Astrocyte (in vitro differentiated cells and primary cell): Measurements from ENCODE around the gene CHCHD6. TPM values are rescaled to one million over a fixed set of nuclear protein-coding genes. Genes with fewer than 3 reads are reported as not detected.

Experiments
- DNase-seq: peaks from one replicate; pipeline ENCODE4 v3.0.0-alpha.2; 2010; ENCODE audit warnings: low read depth
- FAIRE-seq: peaks from 2 replicates; lab custom pipeline; 2011; peaks lifted over from hg19 to GRCh38; lab: Jason Lieb, UNC
- H2AFZ ChIP-seq: 2 replicates; pipeline ENCODE4 v1.6.0; 2012; ENCODE audit warnings: low read depth, low read length, inconsistent platforms
- H3K27ac ChIP-seq: 2 replicates; pipeline ENCODE4 v1.5.1; 2011; ENCODE audit warnings: low read depth, low read length, inconsistent platforms
- H3K27me3 ChIP-seq: 2 replicates; pipeline ENCODE4 v1.6.0; 2011; ENCODE audit warnings: low read length, inconsistent platforms; ENCODE audit not compliant: insufficient read depth
- H3K36me3 ChIP-seq: 2 replicates; pipeline ENCODE4 v1.5.1; 2011; ENCODE audit warnings: low read length, inconsistent platforms; ENCODE audit not compliant: insufficient read depth
- H3K4me1 ChIP-seq: 2 replicates; pipeline ENCODE4 v1.5.1; 2011; ENCODE audit warnings: low read length, inconsistent platforms; ENCODE audit not compliant: insufficient read depth
- H3K4me2 ChIP-seq: 2 replicates; pipeline ENCODE4 v1.6.0; 2012; ENCODE audit warnings: low read length, inconsistent platforms
- H3K4me3 ChIP-seq: 2 replicates; pipeline ENCODE4 v1.5.1; 2011; ENCODE audit warnings: low read depth, mild to moderate bottlenecking, low read length, inconsistent platforms; ENCODE audit not compliant: insufficient read depth
- H3K79me2 ChIP-seq: 2 replicates; pipeline ENCODE4 v1.6.0; 2012; ENCODE audit warnings: mild to moderate bottlenecking, low read length, inconsistent platforms; ENCODE audit not compliant: insufficient read depth
- H3K9ac ChIP-seq: 2 replicates; pipeline ENCODE4 v1.6.0; 2012; ENCODE audit warnings: mild to moderate bottlenecking, low read length, inconsistent platforms
- H3K9me3 ChIP-seq: 2 replicates; pipeline ENCODE4 v1.5.1; 2012; ENCODE audit warnings: low read depth, mild to moderate bottlenecking, low read length, inconsistent platforms; ENCODE audit not compliant: insufficient read depth
- H4K20me1 ChIP-seq: 2 replicates; pipeline ENCODE4 v1.6.0; 2012; ENCODE audit warnings: low read length, inconsistent platforms; ENCODE audit not compliant: insufficient read depth
- H3K27ac Mint-ChIP-seq: one replicate; pipeline ENCODE4 v1.8.0; 2021; ENCODE audit warnings: mild to moderate bottlenecking, mixed read lengths; ENCODE audit not compliant: unreplicated experiment
- H3K27me3 Mint-ChIP-seq: one replicate; pipeline ENCODE4 v1.8.0; 2021; ENCODE audit warnings: low read depth, mixed read lengths; ENCODE audit not compliant: unreplicated experiment
- H3K36me3 Mint-ChIP-seq: one replicate; pipeline ENCODE4 v1.8.0; 2021; ENCODE audit warnings: low read depth, mixed read lengths; ENCODE audit not compliant: unreplicated experiment
- H3K4me1 Mint-ChIP-seq: one replicate; pipeline ENCODE4 v1.8.0; 2021; ENCODE audit warnings: low read depth, mixed read lengths; ENCODE audit not compliant: unreplicated experiment
- H3K4me3 Mint-ChIP-seq: one replicate; pipeline ENCODE4 v1.8.0; 2021; ENCODE audit warnings: mild to moderate bottlenecking, moderate library complexity, mixed read lengths; ENCODE audit not compliant: unreplicated experiment
- H3K9me3 Mint-ChIP-seq: one replicate; pipeline ENCODE4 v1.8.0; 2021; ENCODE audit warnings: mild to moderate bottlenecking, mixed read lengths; ENCODE audit not compliant: unreplicated experiment
- EZH2 ChIP-seq: IDR thresholded peaks from 2 replicates; pipeline ENCODE4 v1.6.1; 2012; ENCODE audit warnings: mild to moderate bottlenecking, low read length, inconsistent platforms; ENCODE audit not compliant: insufficient read depth
- total RNA-seq: library from RNA; stranded (reverse); gene quantifications from 2 replicates; pipeline ENCODE4 v1.2.1, GENCODE V29; 2021
- TF ChIP-seq, protein P1 (sequence below): IDR thresholded peaks from 2 replicates; pipeline ENCODE4 v1.5.1; 2011; ENCODE audit warnings: low read depth, mild to moderate bottlenecking, inconsistent platforms, low read length, moderate library complexity; ENCODE audit not compliant: insufficient read depth

Gene CHCHD6
- total RNA-seq, 1 donor from 2014 or later, result 21.1 TPM

DNA sequence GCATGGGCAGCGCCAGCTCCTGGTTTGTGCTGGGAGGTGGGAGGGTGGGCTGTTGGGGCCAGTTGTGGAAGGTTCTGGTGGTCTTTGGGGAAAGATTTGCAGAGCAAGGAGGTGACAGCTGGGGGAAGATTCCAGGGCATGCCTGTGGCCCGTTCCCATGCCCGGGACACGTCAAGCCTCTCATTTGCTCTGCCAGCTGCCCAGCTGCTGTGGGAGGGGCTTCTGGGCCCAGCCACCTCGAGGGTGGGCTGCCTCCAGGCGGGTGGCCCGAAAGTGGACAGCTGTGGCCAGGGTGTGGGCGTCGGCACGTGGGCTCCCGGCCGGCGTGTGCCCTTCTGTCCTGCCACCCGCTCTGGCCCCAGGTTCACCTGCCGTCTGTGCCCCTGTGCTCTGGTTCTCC is 296.1 kb downstream of the CHCHD6 start:
- peaks cover 8% of the 10 kb centered on the region for H3K4me1 Mint-ChIP-seq
- Histone ChIP-seq H3K79me2 (peaks cover 72% of the 10 kb centered on the region), H3K4me1 (peaks cover 26% of the 10 kb centered on the region), H3K4me2 (no peak overlapping the region), H3K9ac (no peak overlapping the region), H3K9me3 (no peaks in the 10 kb centered on the region), H3K4me3 (no peak overlapping the region), H3K27ac (no peak overlapping the region), H4K20me1 (peaks cover 39% of the 10 kb centered on the region), H2AFZ (no peak overlapping the region), H3K27me3 (no peaks in the 10 kb centered on the region), H3K36me3 (no peaks in the 10 kb centered on the region)
- no peak for TF ChIP-seq EZH2
- no peak overlapping the region for H3K4me3 Mint-ChIP-seq
- H3K9me3 Mint-ChIP-seq, result no peaks in the 10 kb centered on the region
- no peaks in the 10 kb centered on the region for H3K27me3 Mint-ChIP-seq
- no peak for DNase-seq
- H3K36me3 Mint-ChIP-seq, result no peaks in the 10 kb centered on the region
- FAIRE-seq, result no peak
- H3K27ac Mint-ChIP-seq, result no peak overlapping the region

DNA sequence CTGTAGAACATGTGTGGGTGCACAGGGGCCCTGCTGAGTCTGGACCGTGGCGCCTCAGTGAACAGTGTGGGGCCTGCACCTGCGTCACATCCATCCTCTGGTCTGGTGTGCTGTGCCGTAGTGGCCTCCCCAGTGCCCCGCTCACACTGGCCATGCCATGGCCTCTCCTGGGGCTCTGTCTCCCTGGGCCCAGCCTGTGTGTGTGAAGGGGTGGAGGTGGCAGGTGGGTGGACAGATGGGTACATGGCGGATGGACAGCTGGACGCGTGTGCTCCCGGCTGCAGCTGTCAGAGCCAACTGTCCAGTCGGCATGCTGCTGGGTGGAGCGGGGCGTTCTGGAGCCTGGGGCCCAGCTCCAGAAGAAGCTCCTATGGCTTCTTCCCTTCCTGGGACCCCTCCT is 296.7 kb downstream of the CHCHD6 start:
- no peak for FAIRE-seq
- Histone ChIP-seq H3K4me1 (peaks cover 28% of the 10 kb centered on the region), H3K27ac (no peak overlapping the region), H3K27me3 (no peaks in the 10 kb centered on the region), H3K9ac (no peak overlapping the region), H3K79me2 (peaks cover 65% of the 10 kb centered on the region), H3K9me3 (no peaks in the 10 kb centered on the region), H3K4me2 (no peak overlapping the region), H4K20me1 (peaks cover 32% of the 10 kb centered on the region), H3K4me3 (no peak overlapping the region), H3K36me3 (no peaks in the 10 kb centered on the region), H2AFZ (no peak overlapping the region)
- H3K36me3 Mint-ChIP-seq, result no peaks in the 10 kb centered on the region
- H3K9me3 Mint-ChIP-seq, result no peaks in the 10 kb centered on the region
- no peak overlapping the region for H3K27ac Mint-ChIP-seq
- DNase-seq, result no peak
- H3K27me3 Mint-ChIP-seq, result no peaks in the 10 kb centered on the region
- H3K4me1 Mint-ChIP-seq, result peaks cover 8% of the 10 kb centered on the region
- H3K4me3 Mint-ChIP-seq, result no peak overlapping the region
- TF ChIP-seq, protein P1, sequence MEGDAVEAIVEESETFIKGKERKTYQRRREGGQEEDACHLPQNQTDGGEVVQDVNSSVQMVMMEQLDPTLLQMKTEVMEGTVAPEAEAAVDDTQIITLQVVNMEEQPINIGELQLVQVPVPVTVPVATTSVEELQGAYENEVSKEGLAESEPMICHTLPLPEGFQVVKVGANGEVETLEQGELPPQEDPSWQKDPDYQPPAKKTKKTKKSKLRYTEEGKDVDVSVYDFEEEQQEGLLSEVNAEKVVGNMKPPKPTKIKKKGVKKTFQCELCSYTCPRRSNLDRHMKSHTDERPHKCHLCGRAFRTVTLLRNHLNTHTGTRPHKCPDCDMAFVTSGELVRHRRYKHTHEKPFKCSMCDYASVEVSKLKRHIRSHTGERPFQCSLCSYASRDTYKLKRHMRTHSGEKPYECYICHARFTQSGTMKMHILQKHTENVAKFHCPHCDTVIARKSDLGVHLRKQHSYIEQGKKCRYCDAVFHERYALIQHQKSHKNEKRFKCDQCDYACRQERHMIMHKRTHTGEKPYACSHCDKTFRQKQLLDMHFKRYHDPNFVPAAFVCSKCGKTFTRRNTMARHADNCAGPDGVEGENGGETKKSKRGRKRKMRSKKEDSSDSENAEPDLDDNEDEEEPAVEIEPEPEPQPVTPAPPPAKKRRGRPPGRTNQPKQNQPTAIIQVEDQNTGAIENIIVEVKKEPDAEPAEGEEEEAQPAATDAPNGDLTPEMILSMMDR, result no peak
- no peak for TF ChIP-seq EZH2

DNA sequence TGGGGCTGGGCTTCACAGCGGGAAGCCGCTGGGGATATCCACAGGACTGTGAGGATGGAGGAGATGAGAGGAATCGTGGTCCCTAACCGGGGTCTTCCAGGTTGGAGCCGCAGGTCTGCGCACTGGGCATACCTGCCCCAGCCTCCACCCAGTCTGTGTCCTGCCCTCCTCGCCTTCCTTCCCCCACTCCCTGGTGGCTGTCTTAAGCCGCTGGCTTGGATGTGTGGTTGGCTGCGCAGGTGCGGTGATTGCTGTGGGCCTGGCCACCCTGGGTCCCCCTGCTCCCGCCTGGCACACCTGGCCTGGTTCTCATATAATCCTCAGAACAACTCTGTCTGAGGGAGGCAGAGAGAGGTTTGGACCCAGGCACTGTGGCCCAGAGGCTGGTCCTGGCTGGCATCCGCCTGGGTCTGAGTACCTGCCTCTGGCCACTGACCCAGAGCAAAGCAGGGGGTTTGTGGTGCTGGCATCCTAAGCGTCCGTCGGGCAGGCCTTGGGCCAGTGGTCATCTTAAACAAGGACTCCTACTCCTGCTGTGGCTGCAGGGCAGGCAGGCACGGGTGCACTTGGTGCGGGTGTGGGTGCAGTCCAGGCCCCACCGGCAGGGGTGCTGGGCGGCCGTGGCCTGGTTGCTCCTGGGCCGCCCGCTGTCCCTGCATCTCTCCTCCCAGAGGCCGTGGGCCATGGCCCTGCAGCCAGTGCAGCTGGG is 297.6 kb downstream of the CHCHD6 start:
- H3K36me3 Mint-ChIP-seq, result no peaks in the 10 kb centered on the region
- Histone ChIP-seq H3K9me3 (no peaks in the 10 kb centered on the region), H3K27ac (peak overlapping the region; percentile 87), H3K4me3 (no peak overlapping the region), H3K9ac (peak overlapping the region; percentile 80), H2AFZ (peak overlapping the region; percentile 68), H4K20me1 (peaks cover 31% of the 10 kb centered on the region), H3K36me3 (no peaks in the 10 kb centered on the region), H3K4me1 (peaks cover 34% of the 10 kb centered on the region), H3K79me2 (peaks cover 65% of the 10 kb centered on the region), H3K4me2 (peak overlapping the region; percentile 80), H3K27me3 (no peaks in the 10 kb centered on the region)
- H3K4me3 Mint-ChIP-seq, result no peak overlapping the region
- TF ChIP-seq, protein P1, result no peak
- no peak for TF ChIP-seq EZH2
- no peaks in the 10 kb centered on the region for H3K9me3 Mint-ChIP-seq
- DNase-seq (no peak), FAIRE-seq (no peak)
- H3K27me3 Mint-ChIP-seq, result no peaks in the 10 kb centered on the region
- H3K4me1 Mint-ChIP-seq, result peaks cover 10% of the 10 kb centered on the region
- peak overlapping the region; percentile 89 for H3K27ac Mint-ChIP-seq
